Peyer's patch (tissue), 4 donors: ENCODE measurements around the gene ARID5A.

Experiments
- CTCF ChIP-seq, 6 experiments: fragments of 450-650 bp in 4 of 6; fragments of 200-600 bp in 2 of 6; sonication (generic) in 1 of 6; IDR thresholded peaks; one replicate each; pipeline ENCODE4 v1.5.1; 2017 to 2019; ENCODE audit warnings: antibody characterized with exemption in 6 of 6, mild to moderate bottlenecking in 3 of 6, moderate library complexity in 1 of 6
- POLR2A ChIP-seq, 2 donors: fragments of 450-650 bp; IDR thresholded peaks; one replicate each; pipeline ENCODE4 v1.5.1; 2017; ENCODE audit warnings: antibody characterized with exemption in 2 of 2, mild to moderate bottlenecking in 2 of 2, moderate library complexity in 2 of 2

GRCh38 chr2:96505231-96505889, 31.2 kb upstream of the ARID5A start, which contains the start of gene NEURL3:
- TF ChIP-seq CTCF (IDR thresholded peaks at IDR 0.05) (no peak), POLR2A (IDR thresholded peaks at IDR 0.05) (peak; percentile 36 to 47)
